Stromal cell of bone marrow (primary cell): ENCODE data around the gene TACR2.

Experiments used
- DNase-seq: peaks from one replicate; pipeline ENCODE4 v3.0.0-alpha.2; 2012; ENCODE audit warnings: low read depth

TACR2 gene

DNA sequence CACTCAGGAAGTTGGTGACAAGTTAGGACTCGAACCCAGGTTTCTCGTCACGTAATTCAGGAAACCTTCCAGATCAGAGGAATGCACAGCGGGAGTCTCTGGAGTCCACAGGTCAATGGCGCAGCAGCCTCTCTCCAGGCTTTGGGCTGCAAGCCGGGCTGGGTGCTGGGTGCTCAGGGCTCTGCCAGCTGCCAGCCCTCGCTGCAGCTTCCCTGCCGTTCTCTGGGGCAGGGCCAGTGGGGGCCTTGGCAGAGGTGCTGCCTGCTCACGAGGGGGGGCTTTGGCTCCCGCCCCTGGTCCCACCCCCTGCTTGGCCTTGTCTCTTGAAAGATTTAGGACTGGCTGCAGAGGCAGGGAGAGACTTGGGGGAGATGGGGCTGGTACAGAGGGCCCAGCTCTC is at the start of gene TACR2:
Gene TACR2 (minus strand): TSS at position 224 of the 400 bp plus-strand sequence. CDS start 595 bp downstream, outside the sequence.
- DNase-seq, result no peak

- DNase-seq, result no peak
Measured at GRCh38 chr10:69466158-69466490, 49.4 kb upstream of the TACR2 start.

GRCh38 chr10:69465457-69466157 is 48.9 kb upstream of the TACR2 start:
- no peak for DNase-seq

DNA sequence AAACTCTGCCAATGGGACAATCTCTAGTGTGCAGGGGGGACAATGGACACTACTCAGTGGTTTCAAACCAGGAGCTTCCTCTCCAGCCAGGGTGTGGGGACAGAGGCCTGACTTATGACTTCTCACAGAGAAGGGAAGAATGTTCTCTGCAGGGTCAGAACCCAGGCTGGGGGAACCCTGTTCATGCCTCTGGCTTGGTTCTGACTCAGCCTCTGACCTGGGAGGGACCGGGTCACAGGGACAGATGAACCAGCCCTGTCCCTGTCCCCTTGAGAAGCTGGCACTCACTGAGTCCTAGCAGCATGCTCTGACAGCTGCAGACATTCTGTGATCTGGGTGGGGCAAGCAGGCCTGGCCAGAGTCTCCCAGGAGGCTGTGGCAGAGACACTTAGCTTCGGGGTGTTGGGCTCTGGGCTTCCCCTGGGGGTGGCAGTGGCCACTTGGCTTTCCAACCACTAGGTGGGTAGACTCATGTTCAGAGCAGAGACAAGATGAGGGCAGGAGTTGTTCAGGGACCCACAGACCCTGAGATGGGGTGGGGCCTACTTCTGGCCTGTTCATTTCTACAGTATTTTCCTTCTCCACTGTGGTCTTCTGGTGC is 48.2 kb upstream of the TACR2 start:
- DNase-seq, result no peak

DNA sequence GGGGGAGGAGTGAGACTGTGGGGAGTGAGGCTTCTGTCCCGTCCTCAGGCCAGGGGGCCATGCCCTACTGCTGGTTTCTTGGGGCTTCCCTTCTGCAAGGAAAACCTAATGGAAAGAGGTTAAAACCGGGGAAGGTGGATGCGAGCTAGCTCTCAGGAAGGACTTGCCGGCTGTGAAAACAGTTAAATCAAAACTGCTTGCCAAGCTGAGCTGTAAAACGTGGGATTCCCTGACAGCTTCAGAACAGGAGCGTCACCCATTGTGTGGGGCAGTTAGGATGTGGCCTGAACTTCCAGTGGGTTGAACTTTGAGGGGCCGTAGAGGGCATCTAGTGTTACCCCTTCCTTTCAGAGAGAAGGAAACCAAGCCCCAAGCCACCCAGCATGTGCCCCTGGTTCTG is 47.7 kb upstream of the TACR2 start:
- no peak for DNase-seq

DNA sequence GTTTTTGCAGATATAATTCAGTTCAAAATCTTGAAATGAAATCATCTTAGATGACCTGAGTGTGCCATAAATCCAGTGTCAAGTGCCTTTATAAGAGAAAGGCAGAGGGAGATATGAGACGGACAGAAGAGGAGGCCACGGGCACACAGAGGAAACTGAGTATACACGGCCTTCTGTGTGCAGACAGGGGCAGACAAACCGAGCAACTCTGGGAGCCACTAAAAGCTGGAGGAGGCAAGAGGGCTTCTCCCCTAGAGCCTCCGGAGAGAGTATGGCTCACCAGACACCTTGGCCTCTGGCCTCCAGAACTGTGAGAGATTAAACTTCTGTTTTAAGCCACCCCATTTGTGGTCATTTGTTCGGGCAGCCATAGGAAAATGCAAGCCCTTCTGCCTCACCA is 47.2 kb upstream of the TACR2 start:
- DNase-seq, result no peak

- DNase-seq, result no peak
Measured at GRCh38 chr10:69461243-69462025, 44.7 kb upstream of the TACR2 start.

GRCh38 chr10:69460576-69461242 is 44.0 kb upstream of the TACR2 start:
- DNase-seq, result no peak

GRCh38 chr10:69459893-69460575 is 43.3 kb upstream of the TACR2 start:
- no peak for DNase-seq

- DNase-seq, result no peak
Measured at GRCh38 chr10:69459101-69459790, 42.5 kb upstream of the TACR2 start.

- DNase-seq, result no peak
Measured at GRCh38 chr10:69458430-69459100, 41.8 kb upstream of the TACR2 start.

DNA sequence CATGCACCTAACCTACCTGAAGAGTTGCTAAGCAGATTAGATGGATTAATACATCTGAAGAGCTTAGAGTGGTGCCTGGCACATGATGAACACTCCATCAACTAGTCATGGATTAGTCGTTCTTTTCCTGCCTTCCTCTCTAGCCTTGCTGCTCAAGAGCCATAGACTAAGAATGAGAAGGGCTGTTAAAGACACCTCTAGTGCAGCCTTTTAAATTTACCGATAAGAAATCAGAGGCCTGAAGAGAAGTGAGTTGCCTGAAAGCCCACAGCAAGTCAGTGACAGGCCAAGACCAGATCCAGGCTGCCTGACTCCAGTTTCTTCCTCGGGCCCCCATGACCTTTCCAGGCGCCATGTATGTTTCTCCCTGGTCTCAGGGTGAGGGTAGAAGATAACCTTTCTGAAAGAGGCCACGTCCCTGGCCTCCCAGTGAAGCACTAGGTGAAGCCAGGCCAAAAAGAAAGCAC is 41.1 kb upstream of the TACR2 start:
- DNase-seq, result no peak

- DNase-seq, result no peak
Measured at GRCh38 chr10:69456880-69457693, 40.4 kb upstream of the TACR2 start.

DNA sequence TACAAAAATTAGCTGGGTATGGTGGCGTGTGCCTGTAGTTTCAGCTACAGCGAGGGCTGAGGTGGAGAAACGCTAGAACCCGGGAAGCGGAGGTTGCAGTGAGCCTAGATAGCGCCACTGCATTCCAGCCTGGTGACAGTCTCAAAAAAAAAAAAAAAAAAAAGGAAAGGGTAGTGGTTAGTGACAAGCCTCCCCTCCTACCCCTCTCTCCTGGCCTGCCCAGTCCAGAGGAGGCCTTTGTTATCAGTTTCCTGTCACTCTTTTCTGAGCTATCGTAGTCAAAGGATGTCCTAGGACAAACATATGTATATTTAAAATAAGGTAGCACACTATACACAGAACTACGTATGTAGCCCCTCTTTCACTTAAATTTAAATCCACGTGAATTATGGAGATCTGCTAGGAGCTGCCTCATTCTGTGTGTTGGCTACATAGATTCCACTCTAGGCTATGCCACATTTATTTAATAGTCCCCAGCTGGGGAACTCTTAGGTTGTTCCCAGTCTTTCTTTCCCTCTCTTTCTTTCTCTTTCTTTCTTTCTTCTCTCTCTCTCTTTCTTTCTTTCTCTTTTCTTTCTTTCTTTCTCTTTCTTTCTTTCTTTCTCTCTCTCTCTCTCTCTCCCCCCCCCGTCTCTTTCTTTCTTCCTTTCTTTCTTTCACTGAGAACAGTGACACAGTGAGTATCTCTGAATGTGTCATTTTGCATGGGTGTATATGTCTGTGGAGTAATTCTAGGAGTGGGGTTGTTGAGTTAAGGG is 38.5 kb upstream of the TACR2 start:
- DNase-seq, result no peak

- no peak for DNase-seq
Measured at GRCh38 chr10:69453795-69454194, 37.1 kb upstream of the TACR2 start.

DNA sequence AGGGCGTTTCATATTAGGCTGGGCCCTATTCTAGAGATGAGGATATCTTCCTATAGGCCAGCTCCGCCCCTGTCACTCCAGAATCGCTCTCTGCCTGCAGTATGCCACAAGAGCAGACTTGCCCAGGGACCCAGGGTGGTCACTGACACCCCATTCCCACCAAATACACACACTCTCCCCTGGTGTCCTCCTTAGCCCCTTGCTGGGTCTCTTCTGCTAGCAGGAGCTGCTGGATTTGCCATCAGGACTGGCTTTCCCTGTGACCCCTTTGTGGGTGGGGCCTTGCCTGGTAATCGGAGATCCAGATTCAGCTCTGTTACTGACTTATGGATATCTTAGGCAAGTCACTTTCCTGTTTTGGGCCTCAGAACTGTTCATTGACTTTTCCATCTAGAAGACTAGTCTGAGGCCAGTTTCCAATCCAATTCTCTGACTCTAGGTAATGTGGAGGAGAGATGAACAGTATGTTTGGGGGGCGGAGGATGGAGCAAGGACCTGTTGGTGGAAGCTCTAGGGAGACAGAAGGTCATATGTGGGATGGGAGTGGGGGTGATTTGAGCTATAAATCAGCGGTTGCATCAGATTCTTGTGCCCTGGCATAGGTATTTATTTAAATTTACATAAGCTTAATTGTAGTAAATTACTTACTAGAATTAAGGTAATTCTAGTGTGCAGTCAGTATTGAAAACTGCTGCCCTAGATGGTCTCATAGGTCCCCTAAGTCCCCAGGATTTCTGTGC is 36.1 kb upstream of the TACR2 start:
- DNase-seq, result no peak

DNA sequence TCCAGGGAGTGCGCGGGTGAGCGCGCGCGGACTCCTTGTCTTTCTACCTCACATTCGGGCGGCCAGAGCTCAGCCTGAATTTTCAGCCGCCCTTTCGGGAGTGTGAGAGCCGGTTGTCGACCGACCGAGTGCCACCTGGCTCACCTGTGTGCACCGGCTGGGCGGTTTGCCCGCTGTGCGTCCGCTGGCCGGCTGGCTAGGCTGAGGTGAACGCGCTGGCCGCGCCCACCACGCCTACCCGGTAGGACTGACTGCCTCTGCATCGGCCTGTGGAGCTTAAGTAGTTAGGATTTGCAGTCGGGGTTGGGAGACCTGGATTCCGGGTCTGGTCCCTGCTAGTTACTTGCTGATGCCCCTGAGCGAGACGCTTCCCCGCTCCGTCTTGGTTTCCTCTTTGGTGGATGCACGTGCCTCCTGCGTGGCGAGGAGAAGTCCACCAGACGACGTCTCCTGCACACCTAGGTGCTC is 35.1 kb upstream of the TACR2 start:
- DNase-seq, result no peak

DNA sequence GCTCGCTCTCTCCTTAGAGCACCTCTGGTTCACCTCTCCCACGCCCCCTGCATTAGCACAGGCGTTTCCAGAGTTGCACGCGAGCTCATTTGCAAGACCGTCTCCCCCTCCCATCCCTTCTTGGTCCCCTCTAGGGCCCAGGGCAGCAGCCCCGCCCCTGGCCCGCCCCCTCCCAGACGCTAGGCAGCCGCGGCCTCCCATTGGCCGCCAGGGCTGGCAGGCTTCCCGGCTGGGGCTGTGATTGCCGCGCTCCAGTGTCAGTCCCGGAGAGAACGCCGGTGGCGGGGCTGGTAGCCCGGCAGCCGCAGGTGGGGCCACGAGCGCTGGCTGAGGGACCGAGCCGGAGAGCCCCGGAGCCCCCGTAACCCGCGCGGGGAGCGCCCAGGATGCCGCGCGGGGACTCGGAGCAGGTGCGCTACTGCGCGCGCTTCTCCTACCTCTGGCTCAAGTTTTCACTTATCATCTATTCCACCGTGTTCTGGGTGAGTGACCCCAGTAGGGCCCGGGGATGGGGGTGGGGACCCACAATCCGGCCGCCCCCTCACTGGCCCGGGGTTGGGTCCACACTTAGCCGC is 34.6 kb upstream of the TACR2 start, which contains the start of gene TSPAN15:
Gene TSPAN15 (plus strand): TSS at position 257 of the 575 bp plus-strand sequence. CDS start 130 bp downstream, at position 387.
- no peak for DNase-seq
